Measurements from ENCODE around the gene FGD3.

The FGD3 gene

DNA sequence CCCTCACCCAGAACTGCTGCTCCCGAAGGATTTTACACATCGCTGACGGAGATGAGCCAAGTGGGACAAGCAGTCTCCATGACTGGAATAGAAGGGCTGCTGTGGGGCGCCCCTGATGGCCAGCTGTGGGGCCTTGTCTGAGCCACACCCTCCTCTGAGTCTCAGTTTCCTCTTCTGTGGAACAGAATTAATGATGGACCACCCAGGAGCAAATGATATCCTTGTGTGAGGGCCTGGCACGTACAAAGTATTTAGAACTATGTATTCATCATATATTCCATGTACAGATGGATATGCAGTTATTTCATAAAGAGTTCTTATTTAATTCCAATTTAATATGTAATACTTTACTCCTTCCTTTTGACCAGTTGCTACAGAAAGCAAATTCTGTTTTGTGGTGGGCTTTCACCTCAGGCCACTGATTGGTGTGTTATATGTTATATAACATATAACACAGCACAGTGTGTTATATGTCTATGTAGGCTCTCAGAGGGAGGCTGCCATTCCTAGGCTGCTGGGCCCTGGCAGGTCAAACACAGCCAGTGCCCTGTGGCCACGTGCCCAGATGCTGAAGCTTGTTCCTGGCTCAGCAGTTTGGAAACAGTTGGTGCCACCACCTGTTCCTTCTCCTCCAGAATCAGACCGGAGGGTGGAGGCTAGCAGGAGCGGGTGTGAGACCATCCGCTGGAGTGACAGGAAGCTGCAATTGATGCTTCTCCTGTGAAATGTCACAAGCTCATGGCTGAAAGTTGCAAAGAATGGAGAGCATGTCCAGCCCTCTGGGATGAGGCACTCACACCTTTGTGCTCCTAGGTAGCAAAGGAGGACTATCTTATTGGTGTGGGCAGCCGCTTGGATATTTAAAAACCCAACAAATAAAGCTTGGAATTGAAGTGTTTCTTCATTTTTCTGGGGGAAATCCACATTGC, 4.4 kb upstream of the FGD3 start:
- Histone ChIP-seq H3K27me3 (ENCODE audit: insufficient read depth, low read depth) (no peaks in the 10 kb centered on the region), H3K4me3 (IDR thresholded peaks at IDR 0.05; ENCODE audit: insufficient read depth, low read depth, low read length) (no peak overlapping the region), H3K9ac (no peak overlapping the region), H3K27ac (no peak overlapping the region), H2AFZ (ENCODE audit: low read depth) (no peak overlapping the region), H3K36me3 (ENCODE audit: insufficient read depth) (no peaks in the 10 kb centered on the region), H4K20me1 (ENCODE audit: insufficient read depth) (no peaks in the 10 kb centered on the region), H3K79me2 (ENCODE audit: insufficient read depth, low read depth) (no peaks in the 10 kb centered on the region), H3K4me2 (no peak overlapping the region), H3K4me1 (ENCODE audit: low read depth, poor library complexity, severe bottlenecking) (no peaks in the 10 kb centered on the region)
- TF ChIP-seq, protein P1, sequence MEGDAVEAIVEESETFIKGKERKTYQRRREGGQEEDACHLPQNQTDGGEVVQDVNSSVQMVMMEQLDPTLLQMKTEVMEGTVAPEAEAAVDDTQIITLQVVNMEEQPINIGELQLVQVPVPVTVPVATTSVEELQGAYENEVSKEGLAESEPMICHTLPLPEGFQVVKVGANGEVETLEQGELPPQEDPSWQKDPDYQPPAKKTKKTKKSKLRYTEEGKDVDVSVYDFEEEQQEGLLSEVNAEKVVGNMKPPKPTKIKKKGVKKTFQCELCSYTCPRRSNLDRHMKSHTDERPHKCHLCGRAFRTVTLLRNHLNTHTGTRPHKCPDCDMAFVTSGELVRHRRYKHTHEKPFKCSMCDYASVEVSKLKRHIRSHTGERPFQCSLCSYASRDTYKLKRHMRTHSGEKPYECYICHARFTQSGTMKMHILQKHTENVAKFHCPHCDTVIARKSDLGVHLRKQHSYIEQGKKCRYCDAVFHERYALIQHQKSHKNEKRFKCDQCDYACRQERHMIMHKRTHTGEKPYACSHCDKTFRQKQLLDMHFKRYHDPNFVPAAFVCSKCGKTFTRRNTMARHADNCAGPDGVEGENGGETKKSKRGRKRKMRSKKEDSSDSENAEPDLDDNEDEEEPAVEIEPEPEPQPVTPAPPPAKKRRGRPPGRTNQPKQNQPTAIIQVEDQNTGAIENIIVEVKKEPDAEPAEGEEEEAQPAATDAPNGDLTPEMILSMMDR (conservative IDR thresholded peaks at IDR 0.05; ENCODE audit: low read depth, low read length) = no peak

DNA sequence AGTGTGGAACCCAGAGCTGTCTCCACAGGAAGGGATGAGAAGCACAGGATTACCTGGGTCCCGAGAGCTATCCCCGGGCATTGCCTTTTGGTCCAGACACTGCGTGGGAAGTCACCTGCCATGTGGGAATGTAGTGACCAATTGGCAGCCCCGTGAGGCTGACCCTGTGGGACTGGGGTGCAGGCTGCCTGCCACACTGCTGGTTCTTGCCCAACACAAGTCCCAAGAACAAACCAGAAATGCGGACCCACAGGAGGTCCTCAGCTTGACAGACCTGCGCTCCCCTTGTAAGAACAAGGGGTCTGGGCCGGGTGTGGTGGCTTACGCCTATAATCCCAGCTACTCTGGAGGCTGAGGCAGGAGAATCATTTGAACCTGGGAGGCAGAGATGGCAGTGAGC, 2.4 kb upstream of the FGD3 start:
- no peaks in the 10 kb centered on the region for H4K20me1 ChIP-seq (ENCODE audit: insufficient read depth)
- no peaks in the 10 kb centered on the region for H3K27me3 ChIP-seq (ENCODE audit: insufficient read depth, low read depth)
- no peaks in the 10 kb centered on the region for H3K4me1 ChIP-seq (ENCODE audit: low read depth, poor library complexity, severe bottlenecking)
- TF ChIP-seq, protein P1 (conservative IDR thresholded peaks at IDR 0.05; ENCODE audit: low read depth, low read length) = no peak
- no peaks in the 10 kb centered on the region for H3K79me2 ChIP-seq (ENCODE audit: insufficient read depth, low read depth)
- no peak overlapping the region for H3K27ac ChIP-seq
- H2AFZ ChIP-seq (ENCODE audit: low read depth) = no peak overlapping the region
- H3K4me3 ChIP-seq (IDR thresholded peaks at IDR 0.05; ENCODE audit: insufficient read depth, low read depth, low read length) = no peak overlapping the region
- no peaks in the 10 kb centered on the region for H3K36me3 ChIP-seq (ENCODE audit: insufficient read depth)
- no peak overlapping the region for H3K4me2 ChIP-seq
- H3K9ac ChIP-seq = no peak overlapping the region

DNA sequence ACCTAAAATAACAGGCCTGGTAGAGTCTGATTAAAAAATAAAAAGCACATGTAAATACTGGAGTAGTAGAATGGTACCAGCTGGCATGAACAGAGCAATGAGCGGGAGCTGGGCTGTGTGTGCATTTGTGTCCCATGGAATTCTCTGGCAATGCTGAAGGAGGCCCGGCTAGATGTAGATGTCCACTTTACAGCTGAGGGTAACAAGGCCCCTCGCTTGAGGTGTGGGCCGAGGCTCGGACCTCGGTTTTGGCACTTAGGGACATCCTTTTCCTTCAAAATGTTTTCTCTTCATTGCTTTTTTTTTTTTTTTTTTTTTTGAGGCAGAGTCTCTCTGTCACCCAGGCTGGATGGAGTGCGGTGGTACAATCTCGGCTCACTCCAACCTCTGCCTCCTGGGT, 1.5 kb upstream of the FGD3 start:
- Histone ChIP-seq H3K36me3 (ENCODE audit: insufficient read depth) (no peaks in the 10 kb centered on the region), H3K4me1 (ENCODE audit: low read depth, poor library complexity, severe bottlenecking) (no peaks in the 10 kb centered on the region), H3K4me3 (IDR thresholded peaks at IDR 0.05; ENCODE audit: insufficient read depth, low read depth, low read length) (no peak overlapping the region), H3K4me2 (no peak overlapping the region), H4K20me1 (ENCODE audit: insufficient read depth) (no peaks in the 10 kb centered on the region), H3K27me3 (ENCODE audit: insufficient read depth, low read depth) (no peaks in the 10 kb centered on the region), H3K79me2 (ENCODE audit: insufficient read depth, low read depth) (no peaks in the 10 kb centered on the region), H3K9ac (no peak overlapping the region), H3K27ac (no peak overlapping the region), H2AFZ (ENCODE audit: low read depth) (no peak overlapping the region)
- TF ChIP-seq, protein P1 (conservative IDR thresholded peaks at IDR 0.05; ENCODE audit: low read depth, low read length) = no peak

DNA sequence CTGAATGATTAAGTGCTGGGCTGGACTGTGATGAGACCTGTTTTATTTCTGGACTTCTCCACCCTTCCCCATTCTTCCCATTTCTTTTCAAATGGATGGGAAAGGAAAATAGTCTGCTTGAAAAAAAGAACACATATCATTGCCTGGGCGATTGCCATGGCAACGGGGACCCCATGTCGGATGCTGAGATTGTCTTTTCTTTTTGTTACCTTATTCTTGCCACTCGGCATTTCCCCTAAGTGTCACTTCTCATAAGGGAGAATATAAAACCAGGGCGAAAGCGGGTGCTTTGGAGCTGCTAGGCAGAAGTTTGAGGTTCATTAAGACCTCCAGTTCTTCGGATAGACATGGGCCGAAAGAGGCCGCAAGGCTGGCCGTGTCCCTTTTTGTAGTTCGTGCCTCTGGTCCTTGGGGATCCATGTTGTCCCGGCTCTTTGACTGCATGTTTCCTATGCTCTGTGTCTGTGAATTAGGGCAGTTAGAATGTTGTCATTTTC, 763 bp downstream of the FGD3 start:
- H3K4me3 ChIP-seq (IDR thresholded peaks at IDR 0.05; ENCODE audit: insufficient read depth, low read depth, low read length) = no peak overlapping the region
- H3K4me2 ChIP-seq = no peak overlapping the region

More for the DNA sequence above, 763 bp downstream of the FGD3 start:
- Histone ChIP-seq H3K9ac (no peak overlapping the region), H3K4me1 (ENCODE audit: low read depth, poor library complexity, severe bottlenecking) (no peaks in the 10 kb centered on the region), H3K36me3 (ENCODE audit: insufficient read depth) (no peaks in the 10 kb centered on the region), H3K27me3 (ENCODE audit: insufficient read depth, low read depth) (no peaks in the 10 kb centered on the region), H3K79me2 (ENCODE audit: insufficient read depth, low read depth) (no peaks in the 10 kb centered on the region), H3K27ac (no peak overlapping the region), H4K20me1 (ENCODE audit: insufficient read depth) (no peaks in the 10 kb centered on the region), H2AFZ (ENCODE audit: low read depth) (no peak overlapping the region)
- TF ChIP-seq, protein P1 (conservative IDR thresholded peaks at IDR 0.05; ENCODE audit: low read depth, low read length) = no peak
